ENCODE results near the gene CLNK.
A peak's percentile ranks its signal among the peaks of the same experiment; 100 is the strongest.

The CLNK gene

GRCh38 chr4:10470505-10470904, 214.1 kb downstream of the CLNK start:
- no peak for DNase-seq (ENCODE audit: low read depth)
- TF ChIP-seq CTCF (IDR thresholded peaks at IDR 0.05; ENCODE audit: low read length, missing control alignments) = no peak
- H3K4me3 ChIP-seq (replicated peaks; ENCODE audit: low read depth, low read length) = no peak overlapping the region

- no peak overlapping the region for H3K4me3 ChIP-seq (replicated peaks; ENCODE audit: low read depth, low read length)
- TF ChIP-seq CTCF (IDR thresholded peaks at IDR 0.05; ENCODE audit: low read length, missing control alignments) = no peak
- DNase-seq (ENCODE audit: low read depth) = no peak
These were observed 218.4 kb downstream of the CLNK start for GRCh38 chr4:10466161-10466560.

GRCh38 chr4:10462876-10463275, 221.7 kb downstream of the CLNK start:
- no peak overlapping the region for H3K4me3 ChIP-seq (replicated peaks; ENCODE audit: low read depth, low read length)
- no peak for DNase-seq (ENCODE audit: low read depth)
- no peak for TF ChIP-seq CTCF (IDR thresholded peaks at IDR 0.05; ENCODE audit: low read length, missing control alignments)

GRCh38 chr4:10461850-10462400, 222.6 kb downstream of the CLNK start:
- peak overlapping the region; percentile 53 for H3K4me3 ChIP-seq (replicated peaks; ENCODE audit: low read depth, low read length)
- TF ChIP-seq CTCF (IDR thresholded peaks at IDR 0.05; ENCODE audit: low read length, missing control alignments) = no peak
- DNase-seq (ENCODE audit: low read depth) = no peak

GRCh38 chr4:10461091-10461849, 223.3 kb downstream of the CLNK start:
- TF ChIP-seq CTCF (IDR thresholded peaks at IDR 0.05; ENCODE audit: low read length, missing control alignments) = peak; percentile 37
- DNase-seq (ENCODE audit: low read depth) = peak; percentile 76
- H3K4me3 ChIP-seq (replicated peaks; ENCODE audit: low read depth, low read length) = peak overlapping the region; percentile 53

- DNase-seq (ENCODE audit: low read depth) = no peak
- H3K4me3 ChIP-seq (replicated peaks; ENCODE audit: low read depth, low read length) = peak overlapping the region; percentile 38
- TF ChIP-seq CTCF (IDR thresholded peaks at IDR 0.05; ENCODE audit: low read length, missing control alignments) = no peak
These were observed 224.1 kb downstream of the CLNK start for GRCh38 chr4:10460313-10461047.
